ENCODE measurements around the gene PXYLP1.
"Not testable (repeated sequence)": the region's sequence is repeated elsewhere in the genome, so short reads cannot be mapped to it uniquely, and the experiment has no call there.

Gene PXYLP1

GRCh38 chr3:141300426-141300825 is 68.8 kb downstream of the PXYLP1 start:
- not testable (repeated sequence) for DNase-seq (ENCODE audit: low read depth in 3 of 3)

DNA sequence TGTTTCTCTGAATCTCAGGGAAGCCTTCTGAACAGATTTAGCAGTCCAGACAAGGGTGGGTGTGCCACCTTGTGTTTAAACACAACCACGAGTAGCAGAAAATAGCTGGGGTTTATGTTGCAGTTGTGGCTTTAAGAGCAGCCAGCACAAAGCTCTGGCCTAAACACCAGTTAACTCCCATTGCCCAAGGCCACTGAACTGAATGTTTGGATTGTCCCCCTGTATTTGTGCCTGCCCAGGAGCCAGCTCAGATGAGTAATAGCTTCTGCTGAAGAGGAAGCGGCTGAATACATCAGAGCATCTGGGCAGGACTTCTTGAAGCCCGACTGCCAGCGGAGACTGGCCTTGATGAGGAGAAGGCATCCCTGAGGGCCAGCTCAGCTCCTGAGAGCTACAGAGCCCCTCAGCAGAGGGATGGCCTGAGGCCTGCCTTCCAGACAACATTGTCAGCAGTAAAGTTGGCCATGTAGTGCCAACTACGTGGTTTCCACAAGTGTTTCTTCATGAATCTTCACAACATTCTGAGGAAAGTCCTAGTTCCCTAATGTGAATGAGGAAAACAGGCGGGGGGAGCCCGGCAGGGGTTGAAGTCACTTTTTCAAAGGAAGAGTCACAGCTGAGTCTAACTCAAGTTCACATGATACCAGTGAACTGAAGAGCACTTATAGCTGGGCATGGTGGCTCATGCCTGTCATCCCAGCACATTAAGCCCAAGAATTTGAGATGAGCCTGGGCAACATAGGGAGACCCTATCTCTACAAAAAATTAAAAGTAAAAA is 70.9 kb downstream of the PXYLP1 start:
- DNase-seq (ENCODE audit: low read depth in 3 of 3): no peak

GRCh38 chr3:141303481-141304223 is 72.0 kb downstream of the PXYLP1 start:
- peak in 2 of 3 experiments; percentile 51 to 64 for DNase-seq (ENCODE audit: low read depth in 3 of 3)

GRCh38 chr3:141305436-141305835 is 73.8 kb downstream of the PXYLP1 start:
- no peak for DNase-seq (ENCODE audit: low read depth in 3 of 3)

GRCh38 chr3:141306276-141306675 is 74.7 kb downstream of the PXYLP1 start:
- no peak for DNase-seq (ENCODE audit: low read depth in 3 of 3)

- DNase-seq (ENCODE audit: low read depth in 3 of 3): peak in 1 of 3 experiments; percentile 15
Measured at GRCh38 chr3:141306922-141307321, 75.3 kb downstream of the PXYLP1 start.

DNA sequence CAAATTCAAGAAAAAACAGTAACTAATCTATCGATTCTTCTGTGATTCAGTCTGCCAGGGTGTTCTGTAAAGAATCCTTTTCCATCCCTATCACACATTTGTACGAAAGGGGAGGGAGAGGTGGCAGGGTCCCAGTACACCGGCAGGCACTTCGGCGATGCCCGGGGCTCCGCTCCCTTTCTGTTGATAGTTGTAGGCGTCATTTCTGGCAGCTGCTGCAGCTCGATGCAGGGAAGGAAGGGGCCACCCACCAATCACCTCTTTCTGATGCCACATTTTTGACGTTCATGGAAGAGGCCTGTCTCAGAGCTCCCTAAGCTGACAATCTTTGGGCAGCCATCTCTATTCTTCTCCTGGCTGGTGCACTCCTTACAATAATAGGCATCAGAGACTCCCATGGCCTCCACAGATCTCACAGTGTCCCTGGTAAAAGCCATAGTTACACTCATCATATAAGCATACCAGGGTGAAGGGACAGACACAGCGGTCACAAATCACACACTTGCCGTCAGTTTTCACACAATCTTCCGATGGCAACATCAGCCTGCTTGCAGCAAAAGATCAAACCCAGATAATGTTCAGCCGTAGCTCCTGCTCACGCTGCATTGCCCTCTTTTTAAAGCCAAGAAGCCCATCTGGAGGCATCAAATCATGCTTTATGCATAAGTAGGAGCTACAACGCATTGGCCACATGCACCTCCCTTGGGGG is 75.9 kb downstream of the PXYLP1 start:
- DNase-seq (ENCODE audit: low read depth in 3 of 3): no peak

DNA sequence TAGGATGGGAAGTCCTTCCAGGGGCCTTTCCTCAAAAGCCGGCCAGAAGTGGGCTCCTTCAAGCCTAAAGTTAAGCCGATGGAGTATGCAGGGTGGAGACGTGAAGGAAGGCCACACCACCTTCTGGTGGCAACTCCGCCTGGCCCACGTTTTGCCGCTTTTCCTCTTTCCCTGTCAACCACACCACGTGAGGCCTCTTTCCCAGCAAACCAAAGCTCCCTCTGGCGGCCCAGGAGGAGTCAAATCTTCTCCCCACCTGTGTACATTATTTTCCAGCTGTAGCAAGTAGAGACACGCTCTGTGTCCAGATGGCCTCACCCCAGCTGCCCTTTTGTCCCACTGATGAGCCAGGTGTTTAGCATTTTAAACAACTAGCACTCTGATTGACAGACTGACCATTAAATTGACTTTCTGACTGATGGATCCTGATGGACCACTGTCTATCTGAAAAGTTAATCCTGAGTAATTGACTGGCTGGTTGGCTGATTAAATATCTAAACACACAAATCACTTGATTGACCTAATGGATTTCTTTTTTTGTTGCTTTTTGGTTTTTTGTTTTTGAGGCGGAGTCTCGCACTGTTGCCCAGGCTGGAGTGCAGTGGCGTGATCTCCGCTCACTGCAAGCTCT is 77.1 kb downstream of the PXYLP1 start:
- DNase-seq (ENCODE audit: low read depth in 3 of 3): no peak

GRCh38 chr3:141311170-141311495 is 79.5 kb downstream of the PXYLP1 start:
- DNase-seq (ENCODE audit: low read depth in 3 of 3): no peak

DNA sequence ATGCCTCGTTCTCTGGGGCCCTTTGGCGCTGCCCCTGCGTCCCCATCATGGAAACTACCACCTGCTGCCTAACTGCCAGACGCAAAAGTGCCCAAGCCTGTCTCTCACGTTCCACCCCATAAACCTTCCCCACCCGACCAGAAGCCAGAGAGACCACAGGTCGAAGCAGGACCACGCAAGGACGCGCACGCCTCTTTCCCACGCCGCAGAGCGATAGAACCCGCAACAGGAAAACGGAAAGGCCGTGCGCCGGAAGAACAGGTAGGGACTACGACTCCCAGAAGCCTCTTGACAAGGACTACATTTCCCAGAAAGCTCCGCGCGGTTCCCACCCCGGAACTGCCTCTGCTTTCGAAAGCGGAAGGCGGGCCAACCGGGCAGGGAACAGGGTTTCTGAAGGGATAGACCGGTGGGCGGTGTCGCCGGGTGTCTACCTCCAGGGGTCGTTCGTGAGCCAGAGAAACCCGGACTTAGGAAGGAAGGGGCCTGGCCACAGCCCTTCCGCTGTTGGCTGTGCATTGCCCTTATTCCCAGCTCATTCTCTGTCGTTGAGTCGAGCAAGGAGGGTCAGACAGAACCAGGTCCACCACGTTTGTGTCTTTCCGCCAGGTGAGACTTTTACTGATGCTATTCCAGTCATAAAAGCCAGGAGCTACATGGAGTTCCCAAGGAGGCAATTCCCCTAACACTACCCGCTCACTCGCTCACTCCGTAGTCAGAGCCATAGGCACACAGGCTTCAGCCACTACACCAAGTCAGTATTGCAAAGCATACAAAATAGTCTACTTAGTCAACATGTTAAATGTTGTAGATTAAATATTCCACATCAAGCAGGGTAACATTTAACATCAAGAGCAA is 80.1 kb downstream of the PXYLP1 start:
- DNase-seq (ENCODE audit: low read depth in 3 of 3): peak; percentile 94 to 99 (median 98)

DNA sequence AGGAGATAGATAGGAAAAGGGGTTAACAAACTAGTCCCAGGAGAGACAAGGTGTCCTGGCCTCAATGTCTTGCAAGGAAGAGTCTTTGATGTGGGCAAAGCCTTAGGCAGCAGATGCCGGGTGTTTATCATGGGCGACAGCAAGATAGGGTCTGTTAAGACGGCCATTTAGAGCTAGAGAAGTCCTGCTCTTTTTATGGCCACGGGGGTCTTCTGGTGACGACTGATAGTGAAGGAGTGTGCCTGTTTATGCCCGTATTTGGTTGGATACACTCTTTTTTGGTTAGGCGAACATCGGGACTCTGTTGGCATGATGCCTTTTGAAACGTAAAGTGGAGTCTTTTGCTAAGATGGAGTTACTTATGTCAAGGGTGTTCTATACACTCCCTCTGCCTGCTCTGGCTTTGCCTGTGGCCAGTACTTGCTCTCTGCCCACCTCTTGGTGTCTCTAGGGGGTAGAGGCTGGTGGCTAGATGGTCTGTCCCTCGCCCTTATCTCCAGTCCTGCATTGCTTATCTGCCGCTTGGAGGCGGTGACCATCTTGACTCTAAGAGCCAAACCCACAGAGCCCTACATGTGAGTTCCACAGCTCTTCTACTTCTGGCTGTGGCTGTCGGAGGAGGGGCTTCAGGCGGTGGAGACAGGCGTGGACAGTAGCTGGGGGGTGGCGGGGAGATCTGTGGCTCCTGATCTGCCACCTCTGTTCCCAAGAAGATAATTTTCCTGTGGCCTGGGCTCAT is 80.9 kb downstream of the PXYLP1 start:
- DNase-seq (ENCODE audit: low read depth in 3 of 3): no peak

- no peak for DNase-seq (ENCODE audit: low read depth in 3 of 3)
Measured at GRCh38 chr3:141313093-141313683, 81.6 kb downstream of the PXYLP1 start.

- DNase-seq (ENCODE audit: low read depth in 3 of 3): not testable (repeated sequence)
Measured at GRCh38 chr3:141314415-141314814, 82.8 kb downstream of the PXYLP1 start.

- no peak for DNase-seq (ENCODE audit: low read depth in 3 of 3)
Measured at GRCh38 chr3:141316851-141317250, 85.2 kb downstream of the PXYLP1 start.

- DNase-seq (ENCODE audit: low read depth in 3 of 3): no peak
Measured at GRCh38 chr3:141320399-141321108, 88.9 kb downstream of the PXYLP1 start.

DNA sequence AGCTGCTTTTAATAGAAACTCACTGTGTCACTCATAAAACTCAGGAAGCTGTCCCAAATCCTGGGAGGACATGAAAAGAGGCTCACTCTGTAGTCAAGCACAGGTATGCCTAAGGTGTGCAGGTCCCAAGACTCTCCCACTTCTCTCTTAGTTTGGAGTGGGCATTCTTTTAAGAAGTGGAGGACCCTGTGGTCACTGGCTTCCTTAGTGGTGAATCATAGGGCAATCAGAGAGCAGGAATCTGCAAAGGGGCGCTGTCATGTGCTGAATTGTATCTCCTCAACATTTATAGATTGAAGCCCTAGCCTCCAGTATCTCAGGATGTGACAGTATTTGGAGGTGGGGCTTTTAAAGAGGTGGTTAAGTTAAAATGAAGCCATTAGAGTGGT is 89.5 kb downstream of the PXYLP1 start:
- no peak for DNase-seq (ENCODE audit: low read depth in 3 of 3)

DNA sequence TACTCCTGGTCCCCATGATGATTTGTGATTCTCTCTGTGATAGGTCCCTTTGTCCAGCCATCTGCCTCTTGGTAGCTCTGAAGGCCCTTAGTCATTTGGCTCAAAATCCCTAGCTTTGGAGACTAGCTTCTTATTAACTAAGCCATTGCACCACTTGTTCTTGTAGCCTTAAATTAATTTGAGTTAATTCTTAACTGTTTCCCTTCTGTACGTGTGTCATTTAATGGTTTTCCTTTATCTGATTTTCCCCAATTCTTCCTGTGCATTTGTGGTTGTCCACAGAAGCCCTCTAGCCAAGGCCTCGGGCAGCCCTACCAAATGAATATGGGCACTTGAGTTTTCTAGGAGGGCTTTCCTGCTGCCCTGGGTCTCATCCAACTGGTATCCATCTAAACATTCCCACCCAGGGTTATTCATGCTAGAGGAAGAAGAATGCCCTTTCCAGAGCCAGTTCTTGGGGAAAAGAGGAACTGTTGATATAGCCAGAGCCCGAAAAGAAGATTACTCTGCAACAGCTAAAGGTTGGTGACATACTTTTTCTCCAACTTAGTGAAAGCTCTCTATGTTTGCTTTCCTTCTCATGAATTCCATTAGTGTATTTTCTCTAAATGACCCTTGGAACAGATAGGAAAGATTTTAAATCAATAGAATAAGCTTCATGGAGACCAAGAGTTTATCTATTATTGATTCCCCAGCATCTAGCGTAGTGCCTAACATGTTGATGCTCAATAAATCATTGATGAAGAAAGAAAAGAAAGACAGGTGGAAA is 92.5 kb downstream of the PXYLP1 start:
- no peak for DNase-seq (ENCODE audit: low read depth in 3 of 3)

GRCh38 chr3:141326123-141326522 is 94.5 kb downstream of the PXYLP1 start:
- no peak for DNase-seq (ENCODE audit: low read depth in 3 of 3)

DNA sequence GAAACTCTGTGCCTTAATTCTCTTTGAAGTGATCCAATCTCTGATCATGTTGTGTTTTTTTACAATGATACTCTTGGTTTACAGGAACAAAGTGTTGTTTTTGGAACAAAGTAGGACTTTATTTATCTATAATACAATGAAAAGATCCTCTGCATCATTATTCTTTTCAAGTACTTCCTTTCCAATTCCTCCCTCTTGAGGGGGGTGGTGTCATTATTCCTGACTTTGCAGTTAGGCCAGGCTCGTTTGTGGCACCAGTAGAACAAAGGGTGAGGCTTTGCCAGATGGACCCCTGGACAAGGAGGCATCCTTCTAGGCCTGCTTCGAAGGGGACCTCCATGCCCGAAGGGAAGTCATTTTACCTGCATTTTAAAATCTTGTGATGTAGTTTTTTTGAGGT is 95.0 kb downstream of the PXYLP1 start:
- no peak for DNase-seq (ENCODE audit: low read depth in 3 of 3)

Data from stimulated activated CD4-positive, alpha-beta T cell treated with anti-CD3 and anti-CD28 coated beads, TNF-alpha, amount 100 ng/mL, for 24 hours (primary cell).